GM19455 (cell line): ENCODE measurements around the gene MEOX1.

Experiments
- ATAC-seq: cut with Tn5 transposase; IDR thresholded peaks from one replicate; pipeline ENCODE4 v1.9.1; 2021; ENCODE audit not compliant: unreplicated experiment

The MEOX1 gene

GRCh38 chr17:43680461-43680860 is 18.7 kb upstream of the MEOX1 start:
- ATAC-seq = no peak

- ATAC-seq = no peak
Observed at GRCh38 chr17:43679911-43680310, 18.2 kb upstream of the MEOX1 start.

GRCh38 chr17:43679401-43679800 is 17.7 kb upstream of the MEOX1 start:
- ATAC-seq = no peak

GRCh38 chr17:43676471-43676870 is 14.7 kb upstream of the MEOX1 start:
- ATAC-seq = no peak

GRCh38 chr17:43674394-43674793 is 12.7 kb upstream of the MEOX1 start:
- ATAC-seq = no peak

GRCh38 chr17:43673516-43674323 is 12.0 kb upstream of the MEOX1 start:
- no peak for ATAC-seq

GRCh38 chr17:43671755-43672519 is 10.2 kb upstream of the MEOX1 start:
- no peak for ATAC-seq

GRCh38 chr17:43671031-43671692 is 9.4 kb upstream of the MEOX1 start:
- ATAC-seq = no peak

- ATAC-seq = no peak
Observed at GRCh38 chr17:43670645-43671030, 8.9 kb upstream of the MEOX1 start.

GRCh38 chr17:43669971-43670644 is 8.4 kb upstream of the MEOX1 start:
- ATAC-seq = no peak

GRCh38 chr17:43667947-43668348 is 6.2 kb upstream of the MEOX1 start:
- no peak for ATAC-seq

GRCh38 chr17:43667506-43667905 is 5.8 kb upstream of the MEOX1 start:
- ATAC-seq = no peak

GRCh38 chr17:43665937-43666236 is 4.2 kb upstream of the MEOX1 start:
- ATAC-seq = no peak

- no peak for ATAC-seq
Observed at GRCh38 chr17:43665084-43665936, 3.6 kb upstream of the MEOX1 start.

GRCh38 chr17:43664096-43664495 is 2.4 kb upstream of the MEOX1 start:
- no peak for ATAC-seq

GRCh38 chr17:43663383-43663782 is 1.7 kb upstream of the MEOX1 start:
- ATAC-seq = no peak

GRCh38 chr17:43662413-43663141 is 855 bp upstream of the MEOX1 start:
- no peak for ATAC-seq

- no peak for ATAC-seq
Observed at GRCh38 chr17:43660816-43661493, 767 bp downstream of the MEOX1 start.
